NK-92 treated with Interleukin-12 subunit alpha and Interleukin-12 subunit beta, amount 100 ng/mL, for 24 hours (cell line): Measurements from ENCODE around the gene MAPRE3.
"Not testable (repeated sequence)": the region's sequence is repeated elsewhere in the genome, so short reads cannot be mapped to it uniquely, and the experiment has no call there.

Experiments
- DNase-seq: peaks from one replicate; lab custom pipeline; 2025; lab: John Stamatoyannopoulos, UW

The MAPRE3 gene

GRCh38 chr2:27070653-27071276 lies 100.3 kb downstream of the MAPRE3 start:
- no peak for DNase-seq

- peak; percentile 71 for DNase-seq
These were observed 101.0 kb downstream of the MAPRE3 start, which contains the start of gene OST4 for GRCh38 chr2:27071277-27071989. Gene OST4 (minus strand): TSS chr2:27071654.

GRCh38 chr2:27071990-27072830 lies 101.8 kb downstream of the MAPRE3 start:
- DNase-seq = no peak

DNA sequence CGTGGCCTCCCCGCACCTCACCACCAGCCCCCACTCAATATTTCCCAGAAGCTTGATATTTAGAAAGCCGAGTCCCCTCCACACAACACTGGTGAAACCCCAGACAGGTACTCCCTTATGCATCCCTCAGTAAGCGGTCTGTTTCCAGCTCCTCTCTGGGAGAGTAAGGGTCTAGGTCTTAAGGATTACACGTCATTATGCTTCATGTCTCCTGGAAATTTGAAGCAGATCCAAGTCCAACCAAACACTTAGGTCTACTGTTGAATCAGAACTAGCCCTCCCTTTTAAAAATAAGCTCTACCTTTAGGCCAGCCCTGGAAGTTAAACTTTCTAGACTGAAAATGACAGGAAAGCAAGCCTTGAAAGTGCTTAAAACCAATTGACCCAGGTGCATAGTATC lies 102.5 kb downstream of the MAPRE3 start:
- DNase-seq = no peak

DNA sequence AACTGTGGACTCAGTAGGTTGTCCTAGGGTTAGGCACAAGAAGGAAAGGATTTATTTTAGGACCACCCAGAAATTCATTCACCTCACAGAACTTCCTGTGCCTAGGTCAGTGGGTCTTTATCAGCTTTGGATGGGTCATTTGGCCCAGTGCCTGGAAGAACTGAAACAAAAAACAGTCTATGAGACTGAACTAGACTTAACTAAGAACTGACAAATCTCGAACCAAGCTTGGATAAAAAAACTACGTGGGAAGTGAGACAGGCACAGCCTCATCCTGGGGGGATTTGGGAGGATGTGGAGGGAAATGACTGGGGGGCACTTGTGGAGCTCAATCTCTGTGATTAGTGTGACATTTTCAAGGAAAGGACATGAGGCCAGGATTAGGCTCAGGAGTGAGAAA lies 103.3 kb downstream of the MAPRE3 start:
- no peak for DNase-seq

- no peak for DNase-seq
These were observed 104.5 kb downstream of the MAPRE3 start for GRCh38 chr2:27074738-27075565.

DNA sequence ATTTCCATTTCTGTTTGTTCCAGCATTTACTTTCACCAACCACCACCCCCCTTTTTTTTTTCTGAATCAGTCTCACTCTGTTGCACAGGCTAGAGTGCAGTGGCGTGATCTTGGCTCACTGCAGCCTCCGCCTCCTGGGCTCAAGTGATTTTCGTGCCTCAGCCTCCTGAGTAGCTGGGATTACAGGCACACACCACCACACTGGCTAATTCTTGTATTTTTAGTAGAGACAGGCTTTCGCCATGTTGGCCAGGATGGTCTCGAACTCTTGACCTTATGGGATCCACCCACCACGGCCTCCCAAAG lies 105.1 kb downstream of the MAPRE3 start:
- not testable (repeated sequence) for DNase-seq

DNA sequence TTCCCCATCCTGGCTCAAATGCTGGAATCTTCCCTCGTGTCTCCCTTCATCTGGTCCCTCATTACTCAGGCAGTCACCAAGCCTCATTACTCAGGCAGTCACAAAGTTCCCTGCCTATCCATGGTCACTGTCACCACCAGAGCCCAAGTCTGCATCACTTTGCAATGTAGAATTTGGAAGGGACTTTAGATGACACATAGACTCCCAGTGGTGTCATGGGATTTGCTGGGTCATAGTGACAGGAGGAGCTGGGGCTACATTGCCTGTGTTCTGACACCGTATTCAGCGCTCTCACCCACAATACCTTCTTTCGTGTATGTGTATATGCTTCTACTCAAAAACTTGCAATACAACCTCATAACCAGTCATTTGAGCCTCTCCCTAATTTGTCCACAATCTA lies 105.9 kb downstream of the MAPRE3 start:
- DNase-seq = no peak
